Lower leg skin (tissue), 3 donors: ENCODE results near the gene PIKFYVE.

Experiments
- POLR2A ChIP-seq, 2 donors: fragments of 450-650 bp; IDR thresholded peaks; one replicate each; pipeline ENCODE4 v1.6.1; 2016 to 2017; ENCODE audit warnings: antibody characterized with exemption in 2 of 2, mild to moderate bottlenecking in 1 of 2, moderate library complexity in 1 of 2
- TF ChIP-seq, protein P1 (sequence below), 3 donors: fragments of 450-650 bp; IDR thresholded peaks; one replicate each; pipeline ENCODE4 v1.5.1; 2016; ENCODE audit warnings: antibody characterized with exemption in 3 of 3, mild to moderate bottlenecking in 3 of 3, moderate library complexity in 2 of 3

DNA sequence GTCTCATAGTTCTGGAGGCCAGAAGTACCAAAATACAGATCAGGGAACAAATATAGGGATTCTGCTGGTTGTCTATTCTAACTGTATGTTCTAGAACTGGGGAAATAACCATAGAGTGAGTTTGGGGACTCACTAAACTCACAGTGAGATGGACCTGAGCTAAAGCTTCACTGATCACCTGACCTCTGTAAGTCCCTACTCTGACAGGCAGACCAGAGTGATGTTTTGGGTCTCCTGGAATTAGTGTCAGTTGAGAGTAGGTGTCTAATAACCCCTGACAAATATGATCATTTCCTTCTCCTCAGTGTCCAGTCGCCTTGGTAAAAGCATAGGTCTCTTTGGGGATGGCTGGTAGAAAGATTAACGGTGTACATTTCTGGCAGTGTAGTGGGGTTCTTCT is 14.2 kb downstream of the PIKFYVE start:
- TF ChIP-seq, protein P1, sequence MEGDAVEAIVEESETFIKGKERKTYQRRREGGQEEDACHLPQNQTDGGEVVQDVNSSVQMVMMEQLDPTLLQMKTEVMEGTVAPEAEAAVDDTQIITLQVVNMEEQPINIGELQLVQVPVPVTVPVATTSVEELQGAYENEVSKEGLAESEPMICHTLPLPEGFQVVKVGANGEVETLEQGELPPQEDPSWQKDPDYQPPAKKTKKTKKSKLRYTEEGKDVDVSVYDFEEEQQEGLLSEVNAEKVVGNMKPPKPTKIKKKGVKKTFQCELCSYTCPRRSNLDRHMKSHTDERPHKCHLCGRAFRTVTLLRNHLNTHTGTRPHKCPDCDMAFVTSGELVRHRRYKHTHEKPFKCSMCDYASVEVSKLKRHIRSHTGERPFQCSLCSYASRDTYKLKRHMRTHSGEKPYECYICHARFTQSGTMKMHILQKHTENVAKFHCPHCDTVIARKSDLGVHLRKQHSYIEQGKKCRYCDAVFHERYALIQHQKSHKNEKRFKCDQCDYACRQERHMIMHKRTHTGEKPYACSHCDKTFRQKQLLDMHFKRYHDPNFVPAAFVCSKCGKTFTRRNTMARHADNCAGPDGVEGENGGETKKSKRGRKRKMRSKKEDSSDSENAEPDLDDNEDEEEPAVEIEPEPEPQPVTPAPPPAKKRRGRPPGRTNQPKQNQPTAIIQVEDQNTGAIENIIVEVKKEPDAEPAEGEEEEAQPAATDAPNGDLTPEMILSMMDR (IDR thresholded peaks at IDR 0.05): no peak
- no peak for TF ChIP-seq POLR2A (IDR thresholded peaks at IDR 0.05)
